ENCODE measurements around the gene KDM4C. TPM values are rescaled to one million over a fixed set of nuclear protein-coding genes. Genes with fewer than 3 reads are reported as not detected.

KDM4C gene
- total RNA-seq, 1 donor from 2014 or later: 16.5 TPM

- Mint-ChIP-seq H3K27ac (no peak overlapping the region), H3K27me3 (no peaks in the 10 kb centered on the region), H3K4me1 (ENCODE audit: unreplicated experiment) (peaks cover 17% of the 10 kb centered on the region), H3K36me3 (no peaks in the 10 kb centered on the region), H3K4me3 (no peak overlapping the region), H3K9me3 (no peaks in the 10 kb centered on the region)
- no peak for TF ChIP-seq CTCF (conservative IDR thresholded peaks at IDR 0.05)
- DNase-seq (ENCODE audit: extremely low spot score, unreplicated experiment): no peak
These were observed 216.0 kb downstream of the KDM4C start for GRCh38 chr9:6973762-6974161.

GRCh38 chr9:6975198-6975597, 217.4 kb downstream of the KDM4C start:
- no peaks in the 10 kb centered on the region for H3K27me3 Mint-ChIP-seq
- no peak for DNase-seq (ENCODE audit: extremely low spot score, unreplicated experiment)
- no peak for TF ChIP-seq CTCF (conservative IDR thresholded peaks at IDR 0.05)
- H3K9me3 Mint-ChIP-seq: no peaks in the 10 kb centered on the region
- no peak overlapping the region for H3K4me3 Mint-ChIP-seq
- H3K4me1 Mint-ChIP-seq (ENCODE audit: unreplicated experiment): peaks cover 17% of the 10 kb centered on the region
- no peak overlapping the region for H3K27ac Mint-ChIP-seq
- no peaks in the 10 kb centered on the region for H3K36me3 Mint-ChIP-seq

GRCh38 chr9:6977761-6978160, 220.0 kb downstream of the KDM4C start:
- no peak for DNase-seq (ENCODE audit: extremely low spot score, unreplicated experiment)
- TF ChIP-seq CTCF (conservative IDR thresholded peaks at IDR 0.05): no peak
- Mint-ChIP-seq H3K4me3 (no peak overlapping the region), H3K27me3 (no peaks in the 10 kb centered on the region), H3K36me3 (no peaks in the 10 kb centered on the region), H3K9me3 (no peaks in the 10 kb centered on the region), H3K27ac (no peak overlapping the region), H3K4me1 (ENCODE audit: unreplicated experiment) (peaks cover 12% of the 10 kb centered on the region)

GRCh38 chr9:6978591-6978990, 220.8 kb downstream of the KDM4C start:
- peaks cover 11% of the 10 kb centered on the region for H3K4me1 Mint-ChIP-seq (ENCODE audit: unreplicated experiment)
- no peaks in the 10 kb centered on the region for H3K27me3 Mint-ChIP-seq
- DNase-seq (ENCODE audit: extremely low spot score, unreplicated experiment): no peak
- H3K4me3 Mint-ChIP-seq: no peak overlapping the region
- H3K36me3 Mint-ChIP-seq: no peaks in the 10 kb centered on the region
- no peak overlapping the region for H3K27ac Mint-ChIP-seq
- no peak for TF ChIP-seq CTCF (conservative IDR thresholded peaks at IDR 0.05)
- H3K9me3 Mint-ChIP-seq: no peaks in the 10 kb centered on the region

GRCh38 chr9:6984941-6985578, 227.3 kb downstream of the KDM4C start:
- no peak overlapping the region for H3K4me3 Mint-ChIP-seq
- DNase-seq (ENCODE audit: extremely low spot score, unreplicated experiment): no peak

More at GRCh38 chr9:6984941-6985578, 227.3 kb downstream of the KDM4C start:
- TF ChIP-seq CTCF (conservative IDR thresholded peaks at IDR 0.05): no peak
- Mint-ChIP-seq H3K4me1 (ENCODE audit: unreplicated experiment) (no peaks in the 10 kb centered on the region), H3K9me3 (no peaks in the 10 kb centered on the region), H3K27ac (no peak overlapping the region), H3K27me3 (no peaks in the 10 kb centered on the region), H3K36me3 (peaks cover 26% of the 10 kb centered on the region)
